Sigmoid colon (tissue), 7 donors: ENCODE measurements around the gene CCL1. TPM values are rescaled to one million over a fixed set of nuclear protein-coding genes. Genes with fewer than 3 reads are reported as not detected.

Source experiments
- DNase-seq: peaks from one replicate; pipeline ENCODE4 v3.0.0-alpha.2; 2019
- H3K27ac ChIP-seq, 4 donors: fragments of 200-600 bp; sonication (generic); one replicate each; pipeline ENCODE4 v1.5.1; 2016 to 2019; ENCODE audit warnings: mild to moderate bottlenecking in 1 of 4
- H3K27me3 ChIP-seq, 3 donors: fragments of 200-600 bp; sonication (generic); one replicate each; pipeline ENCODE4 v1.5.1; 2019; ENCODE audit warnings: mild to moderate bottlenecking in 1 of 3
- H3K36me3 ChIP-seq, 4 donors: fragments of 200-600 bp; sonication (generic); one replicate each; pipeline ENCODE4 v1.5.1; 2016 to 2019
- H3K4me1 ChIP-seq, 4 donors: fragments of 200-600 bp; sonication (generic); one replicate each; pipeline ENCODE4 v1.5.1; 2017 to 2019
- H3K4me3 ChIP-seq, 4 donors: fragments of 200-600 bp; sonication (generic); one replicate each; pipeline ENCODE4 v1.5.1; 2017 to 2019; ENCODE audit warnings: mild to moderate bottlenecking in 2 of 4, moderate library complexity in 1 of 4
- H3K9me3 ChIP-seq, 4 donors: fragments of 200-600 bp in 3 of 4; sonication (generic) in 3 of 4; one replicate each; pipeline versions ENCODE4 v1.5.1 to v1.6.1; 2013 to 2019
- EP300 ChIP-seq, 4 donors: sonication (generic); formaldehyde crosslinking; IDR thresholded peaks; one replicate each; pipeline ENCODE4 v1.6.1; 2017; ENCODE audit warnings: antibody characterized with exemption in 4 of 4
- POLR2A ChIP-seq, 2 donors: fragments of 450-650 bp; IDR thresholded peaks; one replicate each; pipeline ENCODE4 v1.6.1; 2016; ENCODE audit warnings: antibody characterized with exemption in 2 of 2, mild to moderate bottlenecking in 2 of 2, moderate library complexity in 2 of 2
- POLR2AphosphoS5 ChIP-seq, 4 donors: sonication (generic); formaldehyde crosslinking; IDR thresholded peaks; one replicate each; pipeline ENCODE4 v1.6.1; 2017; ENCODE audit warnings: antibody characterized with exemption in 4 of 4
- WGBS, 2 donors: extraction: QIAGEN DNeasy Blood & Tissue Kit; methylation state at CpG; one replicate each; pipeline ENCODE4 v1.1.7; 2013; 5-methylcytosine and 5-hydroxymethylcytosine counted together
- intact Hi-C: fragments of 100-400 bp; cut with DNase I; formaldehyde crosslinking; loops from one replicate; pipeline ENCODE4 v1.15.1; 2023
- polyA plus RNA-seq, 3 donors: library from polyadenylated mRNA; stranded (reverse); fragments of 200-250 nt; gene quantifications; one replicate each; pipeline ENCODE4 v1.2.3, GENCODE V29; 2013
- total RNA-seq, 4 donors: library from RNA; depleted of rRNA; stranded (reverse); fragments of >200 nt; gene quantifications; one replicate each; pipeline ENCODE4 v1.1.0, GENCODE V29; 2016
- TF ChIP-seq, protein P1 (sequence below), 4 experiments: fragments of 450-650 bp in 3 of 4; fragments of 200-600 bp in 1 of 4; IDR thresholded peaks; one replicate each; pipeline ENCODE4 v1.5.1; 2016 to 2019; ENCODE audit warnings: antibody characterized with exemption in 4 of 4, mild to moderate bottlenecking in 3 of 4, moderate library complexity in 2 of 4
- donor health status: healthy with polysubstance abuse.
- donor health status: Bipolar disorder and iron deficiency.
- donor health status: healthy.

CCL1 gene
- total and polyA plus RNA-seq, 7 donors, result not detected

- Histone ChIP-seq H3K4me3 (no peak overlapping the region), H3K9me3 (no peaks in the 10 kb centered on the region), H3K27me3 (peaks cover 0 to 7% (median 0%) of the 10 kb centered on the region in 3 donors), H3K4me1 (no peaks in the 10 kb centered on the region), H3K36me3 (no peaks in the 10 kb centered on the region), H3K27ac (no peak overlapping the region)
- no peak for TF ChIP-seq POLR2A (IDR thresholded peaks at IDR 0.05)
- TF ChIP-seq EP300 (IDR thresholded peaks at IDR 0.05), result no peak
- TF ChIP-seq POLR2AphosphoS5 (IDR thresholded peaks at IDR 0.05), result no peak
- TF ChIP-seq, protein P1, sequence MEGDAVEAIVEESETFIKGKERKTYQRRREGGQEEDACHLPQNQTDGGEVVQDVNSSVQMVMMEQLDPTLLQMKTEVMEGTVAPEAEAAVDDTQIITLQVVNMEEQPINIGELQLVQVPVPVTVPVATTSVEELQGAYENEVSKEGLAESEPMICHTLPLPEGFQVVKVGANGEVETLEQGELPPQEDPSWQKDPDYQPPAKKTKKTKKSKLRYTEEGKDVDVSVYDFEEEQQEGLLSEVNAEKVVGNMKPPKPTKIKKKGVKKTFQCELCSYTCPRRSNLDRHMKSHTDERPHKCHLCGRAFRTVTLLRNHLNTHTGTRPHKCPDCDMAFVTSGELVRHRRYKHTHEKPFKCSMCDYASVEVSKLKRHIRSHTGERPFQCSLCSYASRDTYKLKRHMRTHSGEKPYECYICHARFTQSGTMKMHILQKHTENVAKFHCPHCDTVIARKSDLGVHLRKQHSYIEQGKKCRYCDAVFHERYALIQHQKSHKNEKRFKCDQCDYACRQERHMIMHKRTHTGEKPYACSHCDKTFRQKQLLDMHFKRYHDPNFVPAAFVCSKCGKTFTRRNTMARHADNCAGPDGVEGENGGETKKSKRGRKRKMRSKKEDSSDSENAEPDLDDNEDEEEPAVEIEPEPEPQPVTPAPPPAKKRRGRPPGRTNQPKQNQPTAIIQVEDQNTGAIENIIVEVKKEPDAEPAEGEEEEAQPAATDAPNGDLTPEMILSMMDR (IDR thresholded peaks at IDR 0.05), result no peak
- WGBS, 2 donors, result 65 to 74% methylated on average over 9 of the region's 9 CpGs
- DNase-seq, result no peak
- intact Hi-C loops, result no loop called here
These were observed 22.0 kb upstream of the CCL1 start for GRCh38 chr17:34384822-34385605.

- intact Hi-C loops, result no loop called here
- peaks cover 0 to 7% (median 0%) of the 10 kb centered on the region in 3 donors for H3K27me3 ChIP-seq
- no peak overlapping the region for H3K4me3 ChIP-seq
- no peaks in the 10 kb centered on the region for H3K9me3 ChIP-seq
- no peaks in the 10 kb centered on the region for H3K36me3 ChIP-seq
- DNase-seq, result no peak
- 86 to 90% methylated on average over 1 of the region's 1 CpG for WGBS, 2 donors
- no peak overlapping the region for H3K27ac ChIP-seq
- no peaks in the 10 kb centered on the region for H3K4me1 ChIP-seq
- TF ChIP-seq, protein P1 (IDR thresholded peaks at IDR 0.05), result no peak
These were observed 21.2 kb upstream of the CCL1 start for GRCh38 chr17:34384271-34384670.

GRCh38 chr17:34383216-34383615 lies 20.2 kb upstream of the CCL1 start:
- H3K4me3 ChIP-seq, result no peak overlapping the region
- TF ChIP-seq POLR2A (IDR thresholded peaks at IDR 0.05), result no peak
- no peak overlapping the region for H3K27ac ChIP-seq
- no peaks in the 10 kb centered on the region for H3K36me3 ChIP-seq
- DNase-seq, result no peak
- 73 to 81% methylated on average over 3 of the region's 3 CpGs for WGBS, 2 donors
- H3K27me3 ChIP-seq, result peaks cover 0 to 7% (median 0%) of the 10 kb centered on the region in 3 donors
- no peaks in the 10 kb centered on the region for H3K9me3 ChIP-seq
- intact Hi-C loops, result no loop called here
- no peaks in the 10 kb centered on the region for H3K4me1 ChIP-seq

GRCh38 chr17:34382621-34383124 lies 19.6 kb upstream of the CCL1 start:
- no peaks in the 10 kb centered on the region for H3K36me3 ChIP-seq
- no peaks in the 10 kb centered on the region for H3K4me1 ChIP-seq
- no peak for DNase-seq
- 19 to 41% methylated on average over 7 of the region's 7 CpGs for WGBS, 2 donors
- TF ChIP-seq POLR2AphosphoS5 (IDR thresholded peaks at IDR 0.05) (no peak), POLR2A (IDR thresholded peaks at IDR 0.05) (no peak), EP300 (IDR thresholded peaks at IDR 0.05) (no peak)
- TF ChIP-seq, protein P1 (IDR thresholded peaks at IDR 0.05), result no peak
- H3K27ac ChIP-seq, result no peak overlapping the region
- H3K27me3 ChIP-seq, result peaks cover 0 to 7% (median 0%) of the 10 kb centered on the region in 3 donors
- intact Hi-C loops, result no loop called here
- H3K4me3 ChIP-seq, result no peak overlapping the region
- no peaks in the 10 kb centered on the region for H3K9me3 ChIP-seq

DNA sequence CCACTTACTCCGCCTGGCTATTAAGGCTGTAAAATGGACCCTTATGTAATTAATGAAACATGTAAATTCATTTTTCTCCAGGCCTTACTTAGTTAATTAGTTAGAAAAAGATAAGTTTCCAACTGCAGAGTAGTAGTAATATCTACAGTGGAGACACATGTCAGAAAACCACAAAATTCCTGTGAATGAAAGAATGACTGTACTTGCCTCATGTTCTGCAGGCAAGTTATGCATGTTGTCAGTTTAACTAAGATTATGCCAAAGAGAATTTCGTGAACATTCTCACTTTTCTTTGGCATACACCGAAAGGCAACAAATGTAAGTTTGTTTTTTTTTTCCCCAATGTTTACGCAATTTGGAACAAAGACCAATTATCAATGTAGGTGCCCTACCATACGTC lies 16.8 kb upstream of the CCL1 start:
- 76 to 86% methylated on average over 5 of the region's 5 CpGs for WGBS, 2 donors
- Histone ChIP-seq H3K36me3 (no peaks in the 10 kb centered on the region), H3K27ac (no peak overlapping the region), H3K27me3 (peaks cover 0 to 7% (median 0%) of the 10 kb centered on the region in 3 donors), H3K9me3 (no peaks in the 10 kb centered on the region), H3K4me1 (no peaks in the 10 kb centered on the region), H3K4me3 (no peak overlapping the region)
- intact Hi-C loops, result no loop called here
- DNase-seq, result no peak
- TF ChIP-seq, protein P1 (IDR thresholded peaks at IDR 0.05), result no peak
- no peak for TF ChIP-seq POLR2AphosphoS5 (IDR thresholded peaks at IDR 0.05)
- no peak for TF ChIP-seq POLR2A (IDR thresholded peaks at IDR 0.05)
- TF ChIP-seq EP300 (IDR thresholded peaks at IDR 0.05), result no peak
